HG03457 (cell line): Measurements from ENCODE around the gene MKRN2.

Experiments
- ATAC-seq: cut with Tn5 transposase; IDR thresholded peaks from one replicate; pipeline ENCODE4 v1.9.1; 2021; ENCODE audit warnings: moderate number of reproducible peaks; ENCODE audit not compliant: unreplicated experiment

Gene MKRN2

DNA sequence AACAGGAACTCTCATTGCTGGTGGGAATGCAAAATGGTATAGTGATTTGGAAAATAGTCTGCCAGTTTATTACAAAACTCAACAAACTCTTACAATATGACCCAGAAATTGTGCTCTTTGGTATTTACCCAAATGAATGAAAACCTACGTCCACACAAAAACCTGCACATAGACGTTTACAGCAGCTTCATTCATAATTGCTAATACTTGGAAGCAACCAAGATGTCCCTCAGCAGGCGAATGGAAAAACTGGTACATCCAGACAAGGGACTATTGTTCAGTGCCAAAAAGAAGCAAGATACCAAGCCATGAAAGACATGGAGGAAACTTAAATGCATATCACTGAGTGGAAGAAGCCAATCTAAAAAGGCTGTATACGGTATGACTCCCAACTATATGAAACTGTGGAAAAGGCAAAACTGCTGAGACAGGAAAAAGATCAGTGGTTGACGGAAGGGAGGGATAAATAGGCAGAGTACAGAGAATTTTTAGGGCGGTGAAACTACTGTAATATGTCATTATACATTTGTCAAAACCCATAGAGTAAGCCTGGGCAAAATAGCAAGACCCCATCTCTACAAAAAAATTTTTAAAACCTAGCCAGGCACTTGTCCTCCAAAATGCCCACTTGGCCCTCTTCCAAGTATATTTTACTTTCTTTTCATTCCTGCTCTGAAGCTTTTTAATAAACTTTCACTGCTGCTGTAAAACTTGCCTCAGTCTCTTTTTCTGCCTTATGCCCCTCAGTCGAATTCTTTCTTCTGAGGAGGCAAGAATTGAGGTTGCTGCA is 6.7 kb upstream of the MKRN2 start:
- ATAC-seq, result no peak

DNA sequence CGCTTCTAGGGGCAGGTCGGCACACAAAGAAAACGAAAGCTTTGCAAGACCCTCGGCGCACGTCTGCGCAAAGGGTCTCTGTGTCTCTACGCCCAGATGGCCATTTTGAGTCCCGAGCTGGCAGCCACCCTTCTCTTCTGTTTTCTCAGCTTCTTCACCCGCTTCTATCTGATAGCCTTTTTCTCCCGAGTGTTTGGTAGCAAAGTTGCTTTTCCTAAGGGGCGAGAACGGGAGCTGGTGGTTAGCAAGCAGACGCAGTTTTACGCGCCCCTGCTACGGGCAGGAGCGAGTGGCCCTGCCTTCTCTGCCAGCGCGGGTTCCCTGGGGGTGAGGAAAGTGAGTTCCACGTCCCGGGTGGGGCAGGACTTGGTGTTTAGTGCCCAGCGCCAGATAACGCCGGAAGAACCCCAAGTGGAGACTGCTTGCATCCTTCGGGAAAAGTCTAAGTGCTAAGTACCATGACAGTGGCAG is 2.9 kb upstream of the MKRN2 start:
- ATAC-seq, result no peak

DNA sequence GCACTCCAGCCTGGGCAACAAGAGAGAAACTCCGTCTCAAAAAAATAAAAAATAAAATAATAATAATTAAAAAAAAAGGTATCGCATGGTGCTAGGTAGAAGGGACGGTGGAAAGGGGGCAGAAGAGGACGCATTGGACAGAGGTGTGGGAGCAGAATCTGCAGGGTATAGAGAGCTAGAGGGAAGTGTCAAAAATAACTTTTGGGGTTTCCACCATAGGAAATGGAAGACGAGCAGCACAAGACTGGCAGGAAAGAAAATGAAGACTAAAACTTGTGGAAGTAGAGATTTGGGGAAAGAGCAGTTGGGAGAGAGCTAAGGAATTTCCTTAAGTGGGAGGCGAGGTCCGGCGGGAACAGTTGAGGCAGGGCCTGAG is 585 bp upstream of the MKRN2 start:
- ATAC-seq, result no peak

DNA sequence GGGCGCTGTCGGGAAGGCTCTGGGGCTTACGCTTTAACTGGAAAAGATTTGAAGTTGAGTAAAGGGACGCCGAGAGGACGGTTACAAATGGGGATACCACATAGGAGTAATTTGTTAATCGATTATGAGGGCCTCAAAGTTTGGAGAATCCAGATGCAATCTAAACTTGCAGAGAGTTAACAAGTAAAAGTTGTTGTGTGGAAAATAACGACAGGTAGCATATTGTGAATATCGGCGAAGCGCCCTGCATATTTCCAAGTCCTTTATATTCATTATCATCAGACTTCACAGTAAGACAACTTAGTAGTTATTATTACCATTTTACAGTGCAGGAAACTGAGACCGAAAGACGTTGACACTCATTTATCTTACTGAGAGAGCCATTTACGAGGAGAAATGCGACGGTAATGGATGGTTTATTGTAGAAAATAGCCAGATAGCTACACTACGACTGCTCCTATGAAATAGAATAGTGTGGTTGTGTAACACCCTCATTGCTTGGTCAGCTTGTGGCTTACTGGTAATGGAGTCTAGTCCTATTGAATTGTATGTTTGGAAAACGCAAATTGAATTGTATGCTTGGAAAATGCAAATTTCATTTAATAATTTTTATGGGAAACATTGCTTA is 700 bp downstream of the MKRN2 start:
- ATAC-seq, result no peak

DNA sequence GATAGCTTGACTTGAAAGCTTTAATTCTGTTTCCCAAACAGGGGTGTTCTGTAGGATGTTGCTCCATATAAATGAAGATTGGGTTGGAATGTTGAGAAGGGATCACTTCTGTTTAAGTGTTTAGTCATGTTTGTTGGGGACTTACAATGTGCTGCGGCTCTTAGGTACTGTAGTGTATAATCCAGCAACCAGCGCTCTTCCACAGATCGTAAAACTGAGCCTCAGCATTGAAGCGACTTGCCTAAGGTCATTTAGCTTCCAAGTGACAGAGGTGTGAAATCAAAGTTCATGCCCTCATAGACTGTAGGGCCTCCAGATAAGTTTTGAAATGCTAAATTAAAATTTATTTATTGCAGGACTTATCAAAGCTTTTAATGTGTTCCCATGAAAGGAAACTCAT is 1.8 kb downstream of the MKRN2 start:
- no peak for ATAC-seq

DNA sequence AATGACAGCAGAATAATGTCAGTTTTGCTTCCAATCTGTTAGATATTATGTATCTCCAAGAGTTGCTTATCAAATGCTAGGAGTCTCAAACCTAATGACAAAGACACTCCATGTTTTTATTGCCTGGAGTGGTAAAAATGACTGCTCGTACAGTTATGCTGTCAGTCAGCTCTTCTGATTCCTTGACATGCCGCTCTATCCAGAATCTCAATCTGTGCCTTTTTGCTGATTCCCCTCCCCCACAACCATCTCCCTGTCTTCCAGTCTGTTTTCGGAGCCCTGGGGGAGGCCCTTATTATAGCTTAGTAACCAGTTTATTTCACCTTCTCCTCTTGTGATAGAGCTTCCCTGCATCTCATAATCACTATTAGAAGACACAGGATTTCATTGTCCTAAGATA is 2.6 kb downstream of the MKRN2 start:
- ATAC-seq, result no peak

DNA sequence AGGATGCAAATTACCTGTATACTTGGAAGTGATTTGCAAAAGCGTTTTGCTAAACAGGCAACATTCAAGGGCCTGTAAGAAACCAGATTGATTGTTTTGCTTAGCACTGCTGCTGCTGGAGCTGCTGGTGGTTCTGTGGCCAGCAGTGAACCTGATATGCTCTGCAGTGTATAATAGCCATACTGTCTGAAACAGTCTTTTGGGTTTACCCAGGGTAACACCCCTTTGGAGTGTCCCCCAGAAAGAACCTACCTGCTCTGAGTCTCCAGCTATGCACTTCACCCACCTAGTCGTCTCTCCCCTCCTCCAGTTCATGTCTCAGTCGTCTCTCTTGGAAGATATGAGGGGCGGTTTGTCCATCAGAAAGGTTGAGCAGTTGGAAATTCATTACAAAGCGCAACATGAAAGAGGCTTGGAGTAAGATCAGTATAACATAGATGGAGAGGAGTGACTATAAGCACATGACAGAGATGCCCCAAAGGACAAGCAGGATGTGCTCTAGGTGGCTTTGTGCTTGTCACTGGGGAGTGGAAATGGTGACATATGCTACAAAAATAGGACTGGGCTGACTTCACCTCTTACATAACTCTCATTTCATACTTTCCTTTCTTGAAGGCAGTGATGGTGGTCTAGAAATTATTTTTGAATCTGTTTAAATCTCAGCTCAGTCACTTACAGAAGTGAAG is 3.8 kb downstream of the MKRN2 start:
- peak; percentile 37 for ATAC-seq

DNA sequence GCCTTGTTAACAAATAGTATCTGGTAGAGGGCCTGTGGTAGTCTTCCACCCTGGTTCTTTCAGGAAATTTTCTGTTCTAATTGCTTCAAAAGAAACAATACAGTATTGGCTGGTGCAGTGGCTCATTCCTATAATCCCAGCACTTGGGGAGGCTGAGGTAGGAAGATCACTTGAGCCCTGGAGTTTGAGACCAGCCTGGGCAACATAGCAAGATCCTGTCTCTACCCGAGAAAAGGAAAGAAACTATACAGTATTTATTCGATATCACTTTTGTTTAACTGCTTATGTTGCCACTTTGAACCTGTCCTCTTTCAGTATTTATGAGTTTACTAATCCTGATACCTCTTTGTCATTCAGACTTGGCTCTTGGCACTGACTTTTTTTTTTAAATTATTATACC is 4.5 kb downstream of the MKRN2 start:
- no peak for ATAC-seq

DNA sequence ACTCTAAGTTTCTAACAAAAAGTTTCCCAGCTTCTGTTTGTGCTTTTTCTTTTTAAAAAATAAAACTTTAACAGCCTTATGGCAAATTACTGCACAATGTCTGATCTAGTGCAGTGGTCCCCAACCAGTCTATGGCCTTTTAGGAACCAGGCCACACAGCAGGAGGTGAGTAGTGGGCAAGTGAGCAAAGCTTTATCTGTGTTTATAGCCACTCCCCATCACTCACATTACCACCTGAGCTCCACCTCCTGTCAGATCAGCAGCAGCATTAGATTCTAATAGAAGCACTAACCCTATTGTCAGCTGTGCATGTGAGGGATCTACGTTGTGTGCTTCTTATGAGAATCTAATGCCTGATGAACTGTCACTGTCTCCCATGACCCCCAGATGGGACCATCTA is 5.6 kb downstream of the MKRN2 start:
- ATAC-seq, result no peak

DNA sequence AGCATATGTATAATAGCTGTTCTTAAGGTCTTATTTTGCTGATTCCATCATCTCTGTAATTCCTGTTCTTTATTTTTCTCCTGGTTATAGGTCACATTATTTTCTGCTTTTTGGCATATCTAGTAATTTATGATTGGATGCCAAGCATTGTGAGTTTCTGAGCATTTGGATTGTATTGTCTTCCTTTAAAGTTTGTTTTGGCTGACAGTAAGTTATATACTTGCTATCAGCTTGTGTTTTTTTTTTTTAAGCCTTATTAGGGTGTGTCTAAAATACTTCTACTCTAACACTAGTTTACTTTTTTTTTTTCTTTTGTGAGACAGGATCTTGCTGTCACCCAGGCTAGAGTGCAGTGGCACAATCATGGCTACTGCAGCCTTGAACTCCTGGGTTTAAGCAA is 10.1 kb downstream of the MKRN2 start:
- no peak for ATAC-seq

DNA sequence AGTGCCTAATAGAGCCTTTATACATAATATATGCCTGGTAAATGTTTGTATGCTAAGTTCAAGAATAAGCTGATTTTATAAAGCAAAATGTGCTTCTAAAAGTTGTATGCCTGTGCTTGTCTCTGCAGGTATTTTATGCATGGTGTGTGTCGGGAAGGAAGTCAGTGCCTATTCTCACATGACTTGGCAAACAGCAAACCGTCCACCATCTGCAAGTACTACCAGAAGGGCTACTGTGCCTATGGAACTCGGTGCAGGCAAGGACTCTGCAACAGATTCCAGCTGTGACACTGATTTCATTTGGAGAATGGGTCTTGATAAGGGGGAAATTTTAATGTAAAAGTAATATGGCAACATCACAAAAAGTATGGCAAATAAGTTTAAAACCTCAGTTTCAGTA is 11.9 kb downstream of the MKRN2 start:
- no peak for ATAC-seq

DNA sequence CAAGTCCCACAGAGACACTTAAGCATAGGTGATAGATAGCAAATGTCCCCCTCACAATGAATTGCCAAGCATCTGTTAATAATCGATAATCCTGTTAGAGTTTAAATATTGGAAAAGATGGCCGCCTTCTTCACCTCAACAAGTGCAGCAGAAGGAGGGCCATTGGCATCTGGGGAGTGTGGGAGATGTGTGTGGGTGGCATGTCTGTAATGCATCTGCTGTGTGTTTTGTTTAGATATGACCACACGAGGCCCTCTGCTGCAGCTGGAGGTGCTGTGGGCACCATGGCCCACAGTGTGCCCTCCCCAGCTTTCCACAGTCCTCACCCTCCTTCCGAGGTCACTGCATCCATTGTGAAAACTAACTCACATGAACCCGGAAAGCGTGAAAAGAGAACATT is 12.9 kb downstream of the MKRN2 start:
- ATAC-seq, result no peak

DNA sequence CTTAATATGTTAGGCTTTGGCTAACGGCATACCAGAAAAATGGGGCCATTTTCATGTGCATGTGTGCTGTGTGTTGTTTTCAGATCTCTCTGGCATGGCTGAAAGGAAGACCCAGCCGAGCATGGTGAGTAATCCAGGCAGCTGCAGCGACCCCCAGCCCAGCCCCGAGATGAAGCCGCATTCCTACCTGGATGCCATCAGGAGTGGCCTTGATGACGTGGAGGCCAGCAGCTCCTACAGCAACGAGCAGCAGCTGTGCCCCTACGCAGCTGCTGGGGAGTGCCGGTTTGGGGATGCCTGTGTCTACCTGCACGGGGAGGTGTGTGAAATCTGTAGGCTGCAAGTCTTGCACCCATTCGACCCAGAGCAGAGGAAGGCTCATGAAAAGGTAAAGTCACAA is 15.1 kb downstream of the MKRN2 start:
- ATAC-seq, result no peak

DNA sequence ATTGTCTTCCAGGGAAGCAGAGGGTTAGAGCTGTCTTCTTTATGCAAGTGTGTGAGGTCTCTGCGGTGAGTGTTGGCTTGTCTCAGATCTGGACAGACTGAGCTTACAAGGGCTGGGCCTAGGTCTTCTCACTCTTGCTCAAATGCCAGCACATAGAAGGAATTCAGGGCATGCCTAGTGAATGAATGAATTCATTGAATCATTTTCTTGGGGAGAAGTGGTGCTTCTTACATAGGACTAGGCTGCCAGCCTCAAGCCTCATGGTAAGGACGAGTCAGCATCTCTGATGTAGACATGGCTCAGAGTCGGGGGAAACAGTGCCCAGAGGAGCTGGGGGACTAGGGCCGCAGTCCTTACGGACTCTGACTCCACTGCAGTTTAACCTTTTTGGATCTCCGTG is 17.2 kb downstream of the MKRN2 start:
- no peak for ATAC-seq

DNA sequence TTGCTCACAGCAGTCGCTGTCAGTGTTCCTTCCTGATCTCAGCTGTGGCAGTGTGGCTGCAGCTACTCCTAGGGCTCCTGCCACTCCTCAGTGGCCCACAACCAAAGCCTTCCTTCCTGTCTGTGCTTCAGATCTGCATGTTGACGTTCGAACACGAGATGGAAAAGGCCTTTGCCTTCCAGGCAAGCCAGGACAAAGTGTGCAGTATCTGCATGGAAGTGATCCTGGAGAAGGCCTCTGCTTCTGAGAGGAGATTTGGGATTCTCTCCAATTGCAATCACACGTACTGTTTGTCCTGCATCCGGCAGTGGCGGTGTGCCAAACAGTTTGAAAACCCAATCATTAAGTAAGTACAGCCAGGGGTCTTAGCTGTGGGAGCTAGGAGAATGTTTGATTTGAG is 17.8 kb downstream of the MKRN2 start:
- ATAC-seq, result no peak

DNA sequence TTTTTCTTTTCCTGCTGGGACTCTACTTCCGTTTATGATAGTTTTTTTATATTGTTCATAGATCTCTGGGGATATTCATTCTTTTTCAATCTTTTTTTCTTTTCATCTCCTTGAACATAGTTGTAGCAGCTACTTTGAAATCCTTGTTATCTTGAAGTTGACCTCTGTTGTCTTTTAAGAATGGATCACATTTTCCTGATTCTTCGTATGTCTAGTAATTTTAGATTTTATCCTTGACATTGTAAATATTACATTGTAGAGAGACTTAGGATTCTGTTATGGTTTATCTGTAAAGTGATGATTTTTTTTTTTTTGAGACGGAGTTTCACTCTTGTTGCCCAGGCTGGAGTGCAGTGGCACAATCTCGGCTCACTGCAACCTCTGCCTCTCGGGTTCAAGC is 20.5 kb downstream of the MKRN2 start:
- no peak for ATAC-seq

DNA sequence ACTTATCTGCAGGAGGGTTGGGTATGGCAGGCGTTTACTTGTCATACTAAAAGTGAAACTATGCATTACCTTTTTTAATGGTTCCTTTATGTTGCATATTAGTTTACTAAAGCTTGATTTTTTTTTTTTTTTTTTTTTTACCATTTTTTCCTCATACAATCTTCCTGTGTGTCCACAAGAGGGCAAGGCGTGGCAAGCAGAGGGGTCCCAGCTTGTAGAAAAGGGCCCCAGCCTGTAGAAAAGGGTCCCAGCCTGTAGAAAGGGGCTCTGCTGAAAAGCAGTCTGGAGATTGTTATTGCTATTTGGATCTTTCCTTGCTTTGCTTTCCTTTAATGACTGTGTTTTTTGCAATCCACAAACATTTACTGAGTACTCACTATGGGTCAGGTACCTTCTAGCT is 21.9 kb downstream of the MKRN2 start:
- no peak for ATAC-seq

DNA sequence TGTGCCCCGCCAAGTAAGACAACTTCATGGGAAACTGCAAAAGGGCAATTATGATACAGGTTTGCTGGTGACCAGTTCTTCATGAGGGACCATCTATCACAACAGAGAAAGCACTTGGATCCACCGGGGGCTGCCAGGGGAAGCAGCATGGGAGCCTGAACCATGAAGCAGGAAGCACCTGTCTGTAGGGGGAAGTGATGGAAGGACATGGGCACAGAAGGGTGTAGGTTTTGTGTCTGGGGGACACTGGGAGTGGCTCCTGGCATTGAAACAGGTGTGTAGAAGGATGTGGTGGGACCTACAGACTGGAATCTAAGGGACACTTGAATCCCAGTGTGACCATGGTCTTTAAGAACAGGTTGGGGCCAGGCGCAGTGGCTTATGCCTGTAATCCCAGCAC is 22.6 kb downstream of the MKRN2 start:
- ATAC-seq, result no peak

DNA sequence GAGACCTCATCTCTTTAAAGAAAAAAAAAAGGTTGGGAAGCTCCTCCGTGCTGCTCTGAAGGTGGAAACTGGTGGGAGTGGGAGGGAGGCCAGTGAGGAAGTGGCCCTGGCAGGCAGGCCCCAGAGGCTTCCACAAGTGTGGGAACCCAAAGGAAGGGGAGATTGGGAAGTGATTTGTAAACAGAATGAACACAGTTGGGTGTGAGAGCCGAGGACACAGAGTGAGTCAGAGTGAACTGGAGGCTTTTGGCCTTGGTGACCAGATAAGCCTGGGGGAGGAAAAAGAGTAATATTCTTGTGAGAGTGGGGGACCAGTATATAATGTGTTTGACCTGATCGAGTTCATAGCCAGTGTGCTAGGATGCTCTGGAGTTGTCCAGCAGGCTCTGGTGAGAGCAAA is 23.0 kb downstream of the MKRN2 start:
- ATAC-seq, result no peak

DNA sequence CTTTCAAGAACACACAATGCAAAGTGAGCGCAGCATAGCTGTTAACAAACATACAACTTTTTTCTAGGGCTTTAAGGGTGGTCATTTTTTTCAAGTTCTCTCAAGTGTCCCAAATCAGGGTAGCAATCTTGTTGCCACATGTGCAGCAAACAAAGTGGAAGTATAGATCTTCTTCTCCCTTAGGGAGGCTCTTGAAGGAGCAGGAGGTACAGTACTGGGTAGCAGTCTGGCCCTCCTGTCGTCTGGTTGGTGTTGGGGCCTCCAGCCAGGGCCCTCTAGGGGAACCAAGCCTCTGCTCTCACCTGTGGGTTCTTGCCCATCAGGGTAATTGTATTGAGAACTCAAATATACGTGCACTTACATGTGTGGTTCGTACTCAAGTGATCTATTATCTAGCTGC is 25.8 kb downstream of the MKRN2 start:
- ATAC-seq, result no peak

DNA sequence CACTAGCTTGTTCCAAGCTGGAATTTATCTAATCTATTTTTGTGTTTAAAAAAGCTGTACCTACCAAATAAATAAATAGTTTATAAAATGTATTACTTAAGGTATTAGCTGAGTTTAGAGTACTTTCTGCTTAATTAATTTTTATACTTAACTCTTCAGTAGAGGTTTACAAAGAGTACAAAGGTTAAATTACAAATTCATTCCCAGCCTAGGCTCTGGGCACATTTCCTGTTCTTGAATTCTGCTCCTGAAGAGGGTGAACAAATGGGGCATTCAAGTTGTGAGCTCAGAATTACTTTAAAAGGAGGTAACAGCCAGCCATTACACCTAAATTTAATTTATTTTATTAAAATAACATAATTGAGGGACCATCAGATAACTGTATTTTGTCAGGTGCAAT is 26.4 kb downstream of the MKRN2 start:
- ATAC-seq, result no peak

DNA sequence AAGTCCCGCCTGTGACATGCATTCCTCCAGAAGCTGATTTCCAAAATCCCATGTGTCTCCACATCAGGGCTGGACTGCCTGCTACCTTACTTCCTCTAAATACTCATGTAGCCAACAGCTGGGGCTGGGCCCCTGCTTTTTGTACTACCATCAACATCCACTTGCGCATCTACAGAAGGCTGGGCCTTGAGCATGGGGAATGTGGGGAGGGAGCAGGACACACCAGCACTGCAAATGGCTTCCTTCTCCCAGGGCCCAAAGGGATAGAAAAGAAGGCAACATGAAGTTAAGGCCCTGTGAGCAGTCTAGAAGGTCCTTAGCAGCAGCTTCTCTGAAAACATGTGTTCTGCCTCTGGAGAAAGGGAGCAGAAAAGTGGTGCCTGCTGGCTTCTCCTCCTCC is 27.2 kb downstream of the MKRN2 start:
- no peak for ATAC-seq
